HG03139 (cell line): ENCODE data around the gene SCGB3A1.

Experiments used
- ATAC-seq: cut with Tn5 transposase; IDR thresholded peaks from one replicate; pipeline ENCODE4 v1.9.1; 2021; ENCODE audit not compliant: unreplicated experiment

SCGB3A1 gene

GRCh38 chr5:180606215-180606785 is 15.0 kb upstream of the SCGB3A1 start:
- ATAC-seq: no peak

- no peak for ATAC-seq
Observed at GRCh38 chr5:180605554-180606214, 14.4 kb upstream of the SCGB3A1 start.

- no peak for ATAC-seq
Observed at GRCh38 chr5:180604271-180604670, 13.0 kb upstream of the SCGB3A1 start.

- no peak for ATAC-seq
Observed at GRCh38 chr5:180603076-180603594, 11.8 kb upstream of the SCGB3A1 start.

GRCh38 chr5:180602481-180603075 is 11.3 kb upstream of the SCGB3A1 start:
- no peak for ATAC-seq

GRCh38 chr5:180601591-180602480 is 10.5 kb upstream of the SCGB3A1 start:
- no peak for ATAC-seq

- ATAC-seq: no peak
Observed at GRCh38 chr5:180600554-180601041, 9.3 kb upstream of the SCGB3A1 start.

GRCh38 chr5:180599981-180600553 is 8.8 kb upstream of the SCGB3A1 start:
- ATAC-seq: no peak

GRCh38 chr5:180599590-180599914 is 8.3 kb upstream of the SCGB3A1 start:
- ATAC-seq: no peak

- no peak for ATAC-seq
Observed at GRCh38 chr5:180598797-180599589, 7.7 kb upstream of the SCGB3A1 start.

GRCh38 chr5:180598316-180598701 is 7.0 kb upstream of the SCGB3A1 start:
- no peak for ATAC-seq

- no peak for ATAC-seq
Observed at GRCh38 chr5:180596668-180597231, 5.5 kb upstream of the SCGB3A1 start.

- no peak for ATAC-seq
Observed at GRCh38 chr5:180596115-180596667, 4.9 kb upstream of the SCGB3A1 start.

- no peak for ATAC-seq
Observed at GRCh38 chr5:180595381-180596114, 4.2 kb upstream of the SCGB3A1 start.

GRCh38 chr5:180595046-180595379 is 3.7 kb upstream of the SCGB3A1 start:
- ATAC-seq: no peak

- ATAC-seq: no peak
Observed at GRCh38 chr5:180594311-180595045, 3.2 kb upstream of the SCGB3A1 start.

GRCh38 chr5:180593446-180594206 is 2.3 kb upstream of the SCGB3A1 start:
- ATAC-seq: no peak

- no peak for ATAC-seq
Observed at GRCh38 chr5:180592176-180592575, 877 bp upstream of the SCGB3A1 start.
